GM12892 (cell line): ENCODE results near the gene CREB3L1.

Experiments used
- DNase-seq: peaks from one replicate; pipeline ENCODE4 v3.0.0; 2011; ENCODE audit not compliant: insufficient read length
- FAIRE-seq: peaks from 2 replicates; lab custom pipeline; 2011; peaks lifted over from hg19 to GRCh38; lab: Jason Lieb, UNC
- POLR2A ChIP-seq: IDR thresholded peaks from 2 replicates; pipeline ENCODE4 v1.6.1; 2011; ENCODE audit warnings: low read depth, low read length, control low read depth
- POLR2AphosphoS5 ChIP-seq: IDR thresholded peaks from 2 replicates; pipeline ENCODE4 v1.6.1; 2011; ENCODE audit warnings: low read depth, low read length, control low read depth
- TAF1 ChIP-seq: IDR thresholded peaks from 2 replicates; pipeline ENCODE4 v1.6.1; 2011; ENCODE audit warnings: low read depth, mild to moderate bottlenecking, control low read depth, low read length, borderline replicate concordance

The CREB3L1 gene

GRCh38 chr11:46357483-46357936, 80.0 kb downstream of the CREB3L1 start:
- FAIRE-seq (no peak), DNase-seq (no peak)
- no peak for TF ChIP-seq TAF1
- TF ChIP-seq POLR2AphosphoS5 = no peak
- TF ChIP-seq POLR2A = no peak

- DNase-seq (no peak), FAIRE-seq (no peak)
These were observed 82.5 kb downstream of the CREB3L1 start for GRCh38 chr11:46359953-46360352.

GRCh38 chr11:46360878-46361277, 83.4 kb downstream of the CREB3L1 start:
- FAIRE-seq (no peak), DNase-seq (no peak)
- TF ChIP-seq TAF1 (no peak), POLR2A (no peak)

More at GRCh38 chr11:46359953-46360352, 82.5 kb downstream of the CREB3L1 start:
- TF ChIP-seq POLR2A (no peak), TAF1 (no peak), POLR2AphosphoS5 (no peak)

GRCh38 chr11:46361283-46362155, 84.1 kb downstream of the CREB3L1 start:
- TF ChIP-seq POLR2AphosphoS5 (peak; percentile 57; the same call in 1 of the 2 replicates), TAF1 (peak; percentile 60; the same call in 1 of the 2 replicates), POLR2A (peak; percentile 78)
- peak; percentile 97 for DNase-seq
- peak; percentile 100 for FAIRE-seq

GRCh38 chr11:46362156-46363030, 84.9 kb downstream of the CREB3L1 start:
- TF ChIP-seq POLR2AphosphoS5 (no peak), TAF1 (no peak), POLR2A (no peak)
- FAIRE-seq (peak; percentile 63), DNase-seq (no peak)

- DNase-seq = no peak
- TF ChIP-seq TAF1 (no peak), POLR2AphosphoS5 (no peak), POLR2A (no peak)
- FAIRE-seq = no peak
These were observed 85.6 kb downstream of the CREB3L1 start for GRCh38 chr11:46363031-46363407.

GRCh38 chr11:46363455-46364005, 86.1 kb downstream of the CREB3L1 start:
- DNase-seq = no peak
- TF ChIP-seq TAF1 (no peak), POLR2A (no peak), POLR2AphosphoS5 (no peak)
- no peak for FAIRE-seq

GRCh38 chr11:46364056-46364455, 86.6 kb downstream of the CREB3L1 start:
- FAIRE-seq = no peak
- TF ChIP-seq POLR2A = no peak
- DNase-seq = no peak

GRCh38 chr11:46364791-46365190, 87.3 kb downstream of the CREB3L1 start:
- FAIRE-seq (no peak), DNase-seq (no peak)
- TF ChIP-seq TAF1 (no peak), POLR2A (no peak), POLR2AphosphoS5 (no peak)

GRCh38 chr11:46366260-46366659, 88.8 kb downstream of the CREB3L1 start:
- FAIRE-seq (no peak), DNase-seq (no peak)
- TF ChIP-seq TAF1 = no peak
- TF ChIP-seq POLR2A = no peak
- TF ChIP-seq POLR2AphosphoS5 = no peak

GRCh38 chr11:46366661-46367161, 89.2 kb downstream of the CREB3L1 start:
- FAIRE-seq = no peak
- no peak for TF ChIP-seq POLR2A
- TF ChIP-seq TAF1 = no peak
- TF ChIP-seq POLR2AphosphoS5 = no peak
- no peak for DNase-seq
